NOMO-1 treated with dmso at 0.1 percent for 144 hours (cell line): ENCODE results near the gene ENPP4.
"Not testable (repeated sequence)": the region's sequence is repeated elsewhere in the genome, so short reads cannot be mapped to it uniquely, and the experiment has no call there.

Source experiments
- DNase-seq: peaks from one replicate; lab custom pipeline; 2025; ENCODE audit not compliant: unreplicated experiment; lab: John Stamatoyannopoulos, UW

Gene ENPP4, protein sequence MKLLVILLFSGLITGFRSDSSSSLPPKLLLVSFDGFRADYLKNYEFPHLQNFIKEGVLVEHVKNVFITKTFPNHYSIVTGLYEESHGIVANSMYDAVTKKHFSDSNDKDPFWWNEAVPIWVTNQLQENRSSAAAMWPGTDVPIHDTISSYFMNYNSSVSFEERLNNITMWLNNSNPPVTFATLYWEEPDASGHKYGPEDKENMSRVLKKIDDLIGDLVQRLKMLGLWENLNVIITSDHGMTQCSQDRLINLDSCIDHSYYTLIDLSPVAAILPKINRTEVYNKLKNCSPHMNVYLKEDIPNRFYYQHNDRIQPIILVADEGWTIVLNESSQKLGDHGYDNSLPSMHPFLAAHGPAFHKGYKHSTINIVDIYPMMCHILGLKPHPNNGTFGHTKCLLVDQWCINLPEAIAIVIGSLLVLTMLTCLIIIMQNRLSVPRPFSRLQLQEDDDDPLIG

DNA sequence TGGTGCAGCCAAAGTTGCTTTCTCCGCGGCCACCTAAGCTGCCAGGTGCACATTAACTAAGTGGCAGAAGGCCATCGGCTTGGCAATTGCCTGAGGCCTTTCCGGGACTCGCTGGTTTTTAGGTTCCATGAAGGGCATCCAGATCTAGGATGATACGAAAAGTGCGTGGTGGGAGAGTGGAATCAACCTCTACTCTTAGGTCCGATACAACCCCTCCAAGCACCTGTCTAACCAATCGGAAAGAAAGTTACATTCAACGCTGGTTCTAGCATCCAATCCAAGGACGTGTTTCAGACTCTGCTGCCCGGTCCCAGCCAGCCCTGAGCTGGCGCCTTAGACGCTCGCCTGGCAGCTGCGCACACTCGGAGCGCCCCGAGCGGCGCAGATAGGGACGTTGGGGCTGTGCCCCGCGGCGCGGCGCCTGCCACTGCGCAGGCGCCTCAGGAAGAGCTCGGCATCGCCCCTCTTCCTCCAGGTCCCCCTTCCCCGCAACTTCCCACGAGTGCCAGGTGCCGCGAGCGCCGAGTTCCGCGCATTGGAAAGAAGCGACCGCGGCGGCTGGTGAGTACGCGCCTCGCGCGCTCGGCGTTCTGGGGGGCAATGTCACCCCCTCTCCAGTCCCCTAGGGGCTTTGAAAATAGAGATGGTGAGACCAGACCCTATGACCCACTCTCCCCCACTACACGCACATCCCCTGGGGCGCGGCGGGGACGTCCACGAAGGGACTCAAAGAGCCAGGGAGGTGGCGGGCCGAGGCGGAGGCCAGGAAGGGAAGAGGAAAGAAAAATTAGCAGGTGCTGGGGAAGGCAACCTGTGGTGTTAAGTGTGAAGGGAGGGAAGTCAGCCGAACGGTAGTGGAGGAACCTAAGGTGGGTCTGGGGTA is at the start of gene ENPP4:
Gene ENPP4 (plus strand): TSS at position 361 of the 883 bp plus-strand sequence. CDS start 9,595 bp downstream, outside the sequence.
- DNase-seq, result peak; percentile 98

DNA sequence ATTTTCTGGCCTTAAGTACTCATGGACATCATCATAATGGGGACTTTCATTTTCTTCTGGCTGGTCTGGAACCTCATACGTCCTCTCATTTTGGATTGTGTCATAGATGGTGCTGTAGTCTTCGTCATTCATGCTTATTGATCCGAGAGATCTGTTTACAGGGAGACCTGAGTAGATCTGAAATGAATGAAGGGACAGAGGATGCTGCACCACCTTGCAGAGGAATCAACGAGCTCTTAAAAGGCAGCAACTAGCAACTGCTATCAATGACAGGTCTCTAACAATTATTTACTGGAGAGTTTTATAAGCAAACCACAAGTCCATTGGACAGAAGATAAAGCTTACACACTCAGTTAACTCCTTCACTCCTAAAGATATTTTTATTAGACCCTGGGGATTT is 49.7 kb upstream of the ENPP4 start:
- DNase-seq, result no peak

DNA sequence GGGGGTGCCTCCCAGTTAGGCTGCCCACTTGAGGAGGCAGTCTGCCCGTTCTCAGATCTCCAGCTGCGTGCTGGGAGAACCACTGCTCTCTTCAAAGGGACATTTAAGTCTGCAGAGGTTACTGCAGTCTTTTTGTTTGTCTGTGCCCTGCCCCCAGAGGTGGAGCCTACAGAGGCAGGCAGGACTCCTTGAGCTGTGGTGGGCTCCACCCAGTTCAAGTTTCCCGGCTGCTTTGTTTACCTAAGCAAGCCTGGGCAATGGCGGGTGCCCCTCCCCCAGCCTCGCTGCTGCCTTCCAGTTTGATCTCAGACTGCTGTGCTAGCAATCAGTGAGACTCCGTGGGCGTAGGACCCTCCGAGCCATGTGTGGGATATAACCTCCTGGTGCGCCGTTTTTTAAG is 44.1 kb upstream of the ENPP4 start:
- DNase-seq, result not testable (repeated sequence)

DNA sequence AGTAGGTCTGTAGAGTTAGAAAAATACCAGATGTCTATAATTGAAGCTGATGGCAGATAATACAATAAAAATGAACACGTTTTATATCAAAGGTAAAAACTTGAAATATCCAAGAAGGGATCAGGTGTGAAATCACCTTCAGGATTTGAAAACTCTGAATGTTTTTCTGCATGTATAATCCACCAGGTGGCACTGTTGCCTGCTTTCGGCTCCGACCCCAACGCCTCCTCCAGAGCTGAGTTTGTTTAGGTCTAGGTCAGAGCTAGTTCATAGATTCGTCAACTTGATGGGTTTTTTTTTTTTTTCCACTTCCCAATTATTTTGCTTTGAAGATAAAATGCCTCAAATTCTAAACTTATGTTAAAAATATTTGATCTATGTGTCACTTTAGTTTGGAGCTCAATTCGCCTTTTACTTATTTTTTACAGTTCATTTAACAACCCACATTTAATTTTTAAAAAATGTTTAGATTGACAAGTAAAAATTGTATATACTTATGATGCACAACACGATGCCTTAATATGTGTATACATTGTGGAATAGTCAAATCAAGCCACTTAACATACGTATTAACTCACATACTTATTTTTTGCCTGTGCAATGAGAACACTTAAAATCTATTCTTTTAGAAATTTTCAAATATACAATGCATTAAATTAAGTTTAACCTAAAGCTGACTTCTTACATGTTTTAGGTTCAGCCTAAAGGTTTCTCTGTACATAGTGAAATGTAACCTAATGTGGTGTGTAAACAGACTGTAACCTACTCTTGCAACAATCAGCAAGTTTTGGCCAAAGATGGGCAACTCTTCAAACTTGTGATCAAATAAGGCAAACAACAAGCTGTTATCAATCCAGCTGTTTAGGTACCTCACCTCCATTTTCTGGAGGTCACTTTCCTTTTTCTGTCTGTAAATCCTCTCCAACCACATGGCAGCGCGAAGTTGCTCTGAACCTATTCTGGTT is 39.4 kb upstream of the ENPP4 start:
- DNase-seq, result peak; percentile 51

DNA sequence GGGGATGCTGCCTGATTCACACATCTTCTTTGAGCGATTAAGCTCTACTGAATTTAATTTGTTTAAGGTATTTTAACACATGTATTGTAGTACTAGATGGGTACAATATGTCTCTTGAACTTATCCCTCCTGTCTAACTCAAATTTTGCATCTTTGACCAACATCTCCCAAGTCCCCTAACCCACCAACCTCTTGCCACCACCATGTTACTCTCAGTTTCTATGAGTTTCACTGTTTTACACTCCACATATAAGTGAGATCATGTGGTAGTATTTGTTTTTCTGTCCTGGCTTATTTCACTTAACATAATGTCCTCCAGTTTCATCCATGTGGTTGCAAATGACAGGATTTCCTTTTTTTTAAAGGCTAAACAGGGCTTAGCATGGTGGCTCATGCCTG is 38.7 kb upstream of the ENPP4 start:
- no peak for DNase-seq

DNA sequence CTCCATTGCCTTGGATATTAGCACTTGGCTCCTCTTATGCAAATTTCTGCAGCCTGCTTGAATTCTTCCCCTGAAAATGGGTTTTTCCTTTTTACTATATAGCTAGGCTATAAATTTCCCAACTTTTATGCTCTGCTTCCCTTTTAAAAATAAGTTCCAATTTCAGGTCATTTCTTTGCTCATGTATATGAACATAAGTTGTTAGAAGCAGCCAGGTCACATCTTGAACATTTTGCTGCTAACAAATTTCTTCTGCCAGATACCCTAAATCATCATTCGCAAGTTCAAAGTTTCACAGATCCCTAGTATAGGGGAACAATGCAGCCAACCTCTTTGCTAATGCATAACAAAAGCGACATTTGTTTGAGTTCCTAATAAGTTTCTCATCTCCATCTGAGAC is 34.5 kb upstream of the ENPP4 start:
- no peak for DNase-seq

DNA sequence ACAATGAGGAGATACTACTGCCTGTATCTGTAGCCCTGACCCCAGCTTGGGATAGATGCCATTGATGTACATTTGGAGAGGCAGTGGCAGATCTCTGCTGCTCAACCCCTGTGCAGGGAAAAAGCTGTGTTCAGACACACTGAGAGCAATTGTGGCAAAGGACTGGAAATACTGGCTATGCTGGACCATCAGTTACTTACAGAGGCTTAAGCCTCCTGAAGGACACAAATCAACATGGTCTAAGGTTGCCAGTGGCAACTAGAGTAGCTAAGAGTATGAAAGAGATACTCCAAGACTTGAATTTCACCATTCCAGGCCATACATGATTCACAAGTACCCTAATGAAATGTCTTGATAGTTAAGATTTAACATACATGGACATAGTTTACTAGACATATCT is 32.4 kb upstream of the ENPP4 start:
- no peak for DNase-seq

DNA sequence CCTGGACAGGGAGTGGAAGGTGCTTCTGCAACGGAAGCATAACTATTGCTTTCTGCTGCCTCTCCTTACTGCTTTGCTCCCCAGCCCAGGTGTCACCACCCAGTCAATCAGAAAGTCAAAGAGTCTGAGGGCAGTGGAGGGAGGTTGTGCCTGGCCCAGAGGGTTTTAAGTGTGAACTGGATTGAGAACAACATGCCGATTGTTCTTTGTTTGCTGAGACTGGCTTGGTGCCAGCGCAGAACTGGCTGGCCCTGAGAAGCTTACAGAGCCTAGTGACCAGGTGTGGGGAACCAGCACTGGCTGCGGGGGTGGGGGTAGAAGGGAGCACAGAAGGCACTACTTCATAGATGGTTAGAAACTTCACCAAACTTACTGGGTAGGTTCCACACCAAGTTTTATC is 31.1 kb upstream of the ENPP4 start:
- DNase-seq, result no peak

DNA sequence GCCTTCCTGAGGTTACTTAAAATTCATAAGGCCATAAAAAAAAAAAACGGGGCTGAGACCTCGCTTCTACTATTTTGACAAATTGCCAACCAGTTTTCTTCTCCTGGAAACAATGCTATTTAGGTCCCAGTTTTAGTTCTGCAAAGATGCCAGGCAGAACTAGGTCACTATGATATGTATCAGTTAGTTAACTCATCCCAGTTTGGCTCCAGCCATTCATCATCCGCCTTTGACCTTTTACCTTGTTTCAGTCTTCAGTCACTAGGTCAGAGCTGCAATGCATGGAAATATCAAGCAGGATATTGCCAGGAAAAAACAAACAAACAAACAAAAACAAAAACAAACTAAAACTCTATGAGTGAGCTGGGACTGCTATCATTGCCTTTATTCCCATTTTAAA is 29.8 kb upstream of the ENPP4 start:
- no peak for DNase-seq

DNA sequence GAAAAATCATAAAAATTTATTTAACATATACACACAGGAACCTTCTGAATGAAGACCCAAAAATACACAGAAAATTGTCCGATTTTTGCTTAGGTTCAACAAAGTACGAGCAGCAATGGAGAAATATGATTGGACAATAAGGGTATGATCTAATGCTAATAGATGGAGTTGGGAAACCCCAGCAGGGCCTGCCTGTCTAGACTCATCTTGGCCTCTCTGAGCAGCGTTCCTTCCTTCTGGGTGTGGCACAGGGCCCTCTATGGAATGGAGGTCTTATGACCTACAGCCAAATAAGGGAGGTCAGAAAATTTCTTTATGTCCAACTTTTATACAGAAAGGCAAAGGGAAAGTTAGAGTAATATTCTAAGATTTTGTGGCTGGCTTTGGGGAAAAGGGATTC is 27.7 kb upstream of the ENPP4 start:
- no peak for DNase-seq

DNA sequence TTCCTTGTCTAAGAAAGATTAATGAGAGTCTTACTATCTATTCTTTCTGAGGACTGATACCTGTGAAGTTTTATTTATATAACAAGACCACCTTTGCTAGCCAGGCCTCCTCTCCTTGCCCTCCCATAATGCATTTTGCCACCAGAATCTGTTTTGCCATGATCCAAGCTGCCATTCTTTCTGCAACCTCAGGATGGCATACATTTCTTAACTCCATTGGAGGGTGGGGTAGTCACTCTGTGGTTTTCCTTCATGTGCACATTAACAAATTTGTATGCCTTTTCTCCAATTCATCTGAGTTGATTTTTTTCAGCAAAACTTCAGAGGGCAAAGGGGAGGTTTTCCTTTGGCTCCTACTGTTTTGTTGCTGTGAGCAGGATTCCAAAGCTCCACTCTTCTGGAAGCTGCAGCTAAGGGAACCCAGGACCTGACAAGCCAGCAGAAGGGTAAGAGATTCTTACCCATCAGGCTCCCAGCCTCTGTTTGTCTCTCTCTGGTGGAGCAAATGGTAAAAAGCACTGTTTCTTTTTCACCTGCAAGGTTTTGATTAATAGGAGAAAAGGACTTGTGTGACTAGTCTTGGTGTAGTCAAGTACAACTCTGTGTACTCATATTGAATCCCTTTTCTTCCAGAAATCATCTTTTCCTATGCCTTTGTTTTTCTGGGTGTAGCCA is 26.2 kb upstream of the ENPP4 start:
- DNase-seq, result no peak

DNA sequence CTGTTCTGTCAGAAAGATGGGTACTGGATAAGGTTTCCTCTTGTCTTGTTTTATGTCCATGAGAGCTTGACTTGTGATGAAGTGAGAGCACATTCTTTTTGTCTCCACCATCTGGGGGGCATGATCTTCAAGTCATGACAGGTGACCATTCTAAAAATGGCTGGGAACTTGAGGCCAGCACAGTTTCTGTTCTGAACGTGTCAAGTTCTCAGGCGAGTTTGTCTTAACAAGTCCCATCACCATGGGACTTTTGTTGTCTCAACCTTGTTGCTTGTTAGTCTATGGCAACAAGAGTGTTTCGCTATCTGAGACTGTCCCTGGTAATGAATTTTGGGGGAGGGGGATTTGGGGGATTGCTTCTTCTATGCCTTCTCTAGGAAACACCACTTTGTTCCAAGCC is 25.6 kb upstream of the ENPP4 start:
- no peak for DNase-seq

DNA sequence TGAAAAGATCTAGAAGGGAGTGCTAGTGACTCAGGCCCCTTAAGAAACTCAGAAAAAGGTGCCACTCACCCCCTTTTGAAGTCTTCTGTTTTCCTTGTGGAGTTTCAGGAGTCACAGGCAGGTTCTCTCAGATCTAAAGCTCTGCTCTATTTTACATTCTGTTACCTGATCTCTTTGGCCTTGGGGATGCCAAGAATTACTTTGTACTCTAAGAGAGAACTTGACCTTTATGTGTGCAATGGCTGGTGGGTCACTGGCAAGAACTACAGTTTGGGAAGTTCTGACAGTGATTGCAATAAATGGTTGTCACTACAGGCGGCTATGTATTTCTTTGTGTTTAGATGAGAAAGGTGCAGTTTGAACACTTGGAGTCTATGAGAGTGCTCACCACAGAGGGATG is 24.2 kb upstream of the ENPP4 start:
- DNase-seq, result no peak

DNA sequence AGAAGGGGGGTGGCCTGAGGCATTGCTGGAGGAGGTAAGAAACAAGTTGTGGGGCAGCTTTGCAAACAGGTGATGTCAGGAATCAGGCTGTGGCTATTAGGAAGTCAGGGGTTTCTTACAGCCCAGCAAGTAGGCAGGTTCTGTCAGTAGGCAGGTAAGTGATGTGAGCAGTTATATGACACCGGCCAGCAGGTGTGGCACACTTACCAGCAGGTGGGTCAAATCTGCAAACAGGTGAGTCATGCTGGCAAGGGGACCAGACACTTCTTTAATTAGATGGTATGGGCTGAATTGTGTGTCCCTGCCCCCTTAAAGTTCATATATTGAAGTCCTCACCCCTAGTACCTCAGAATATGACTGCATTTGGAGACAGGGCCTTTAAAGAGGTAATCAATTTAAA is 16.4 kb upstream of the ENPP4 start:
- DNase-seq, result no peak

DNA sequence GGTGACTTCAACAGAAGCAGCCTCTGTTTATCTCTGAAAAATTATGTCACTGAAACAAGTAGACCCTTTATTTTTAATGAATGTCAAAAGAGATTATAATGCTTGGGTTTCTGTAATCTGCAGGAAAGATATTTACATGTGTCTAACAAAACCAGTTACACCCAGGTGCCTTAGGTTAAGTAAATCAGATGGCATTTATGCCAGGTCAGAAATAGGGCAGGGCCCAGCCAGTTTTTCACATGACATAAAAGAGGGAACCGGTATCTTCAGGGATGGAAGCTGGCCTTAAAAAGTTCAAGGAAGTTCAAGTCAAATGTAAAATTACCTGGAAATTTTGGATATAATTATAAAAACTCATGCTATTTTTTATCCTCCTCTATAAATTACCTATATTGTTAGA is 14.2 kb upstream of the ENPP4 start:
- no peak for DNase-seq

DNA sequence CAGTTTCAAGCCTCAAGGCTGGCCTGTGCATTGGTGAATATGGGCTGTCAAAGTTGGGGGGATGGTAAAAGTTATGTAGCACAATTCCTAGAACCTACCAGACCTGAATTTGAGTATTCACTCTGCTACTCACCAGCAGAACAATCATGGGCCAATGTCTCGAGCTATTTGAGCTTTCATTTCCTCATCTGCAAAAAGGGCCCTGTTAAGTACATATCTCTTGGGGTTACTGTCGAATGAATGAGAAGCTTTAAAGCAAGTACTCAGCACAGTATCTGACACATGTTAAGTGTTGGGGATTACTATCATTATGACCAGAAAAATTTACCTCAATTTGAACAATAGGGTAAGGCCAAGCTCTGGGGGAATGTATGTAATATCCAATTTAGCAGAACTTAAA is 13.5 kb upstream of the ENPP4 start:
- no peak for DNase-seq

DNA sequence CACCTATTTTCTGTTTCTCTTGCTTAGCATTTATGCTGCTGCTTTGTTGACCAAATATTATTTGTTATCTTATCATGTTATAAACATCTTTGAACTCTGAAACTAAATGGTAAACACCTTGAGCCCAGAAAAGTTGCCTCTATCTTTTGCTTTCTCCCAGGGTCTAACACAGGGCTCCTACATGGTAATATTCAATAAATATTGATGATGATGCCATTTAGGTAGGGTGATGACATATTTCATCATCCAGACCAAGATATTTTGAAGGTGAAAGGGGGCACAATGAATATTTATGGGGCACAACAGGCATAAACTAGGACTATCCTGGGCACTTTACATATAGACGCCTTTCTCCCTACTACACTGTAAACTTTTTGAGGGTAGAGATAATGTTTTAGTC is 11.6 kb upstream of the ENPP4 start:
- no peak for DNase-seq

DNA sequence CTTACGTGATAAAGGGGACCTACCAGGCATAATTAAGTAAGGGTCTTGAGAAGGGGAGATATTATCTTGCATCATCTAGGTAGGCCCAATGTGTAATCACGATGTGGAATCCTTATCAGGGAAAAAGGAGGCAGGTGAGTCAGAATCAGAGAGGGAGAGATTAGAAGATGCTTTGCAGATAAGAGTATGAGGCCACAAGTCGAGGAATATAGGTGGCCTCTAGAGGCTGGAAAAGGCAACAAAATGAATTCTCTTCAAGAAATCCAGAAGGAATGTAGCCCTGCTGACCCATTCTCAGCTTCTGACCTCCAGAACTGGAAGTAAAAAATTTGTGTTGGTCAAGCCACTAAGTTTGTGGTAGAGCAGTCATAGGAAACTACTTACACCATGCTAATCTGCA is 11.0 kb upstream of the ENPP4 start:
- no peak for DNase-seq

DNA sequence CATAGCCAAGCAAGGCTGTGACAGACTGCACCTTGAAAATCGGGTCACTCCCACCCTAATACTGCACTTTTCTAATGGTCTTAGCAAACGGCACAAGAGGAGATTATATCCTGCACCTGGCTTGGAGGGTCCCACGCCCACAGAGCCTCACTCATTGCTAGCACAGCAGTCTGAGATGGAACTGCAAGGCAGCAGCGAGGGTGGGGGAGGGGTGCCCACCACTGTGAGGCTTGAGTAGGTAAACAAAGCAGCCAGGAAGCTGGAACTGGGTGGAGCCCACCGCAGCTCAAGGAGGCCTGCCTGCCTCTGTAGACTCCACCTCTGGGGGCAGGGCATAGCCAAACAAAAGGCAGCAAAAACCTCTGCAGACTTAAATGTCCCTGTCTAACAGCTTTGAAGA is 10.1 kb upstream of the ENPP4 start:
- DNase-seq, result not testable (repeated sequence)

DNA sequence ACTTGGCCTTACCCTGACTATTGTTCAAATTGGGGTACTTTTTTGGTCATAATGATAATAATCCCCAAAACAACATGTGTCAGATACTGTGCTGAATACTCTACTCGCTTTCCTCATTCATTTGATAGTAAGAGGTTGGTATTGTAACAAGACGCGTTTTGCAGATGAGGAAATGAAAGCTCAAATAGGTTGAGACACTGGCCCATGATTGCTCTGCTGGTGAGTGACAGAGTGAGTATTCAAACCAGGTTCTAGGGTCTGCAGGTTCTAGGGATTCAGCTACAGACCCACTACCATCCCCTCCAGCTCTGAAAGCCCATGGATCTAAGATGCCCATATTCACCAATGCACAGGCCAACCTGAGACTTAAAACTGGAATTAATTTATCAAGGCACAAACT is 1.3 kb upstream of the ENPP4 start:
- DNase-seq, result peak; percentile 62

DNA sequence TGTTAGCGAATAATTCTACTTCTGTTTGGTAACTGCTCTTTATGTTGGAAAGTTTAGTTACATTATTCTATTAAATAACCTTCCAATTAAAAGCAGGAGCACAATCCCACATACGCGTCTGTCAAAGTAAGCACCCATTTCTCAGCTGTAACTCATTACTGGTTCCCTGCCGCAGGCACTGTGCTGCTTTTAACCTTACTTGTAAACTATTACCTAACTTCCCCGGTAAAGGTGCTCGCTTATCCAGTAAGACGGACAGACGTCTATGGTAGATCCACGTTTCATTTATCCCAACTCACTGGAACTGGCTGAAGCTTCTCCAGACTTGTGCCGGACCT is 529 bp upstream of the ENPP4 start:
- DNase-seq, result no peak
